Measurements from ENCODE around the gene METTL16.
A peak's percentile ranks its signal among the peaks of the same experiment; 100 is the strongest.

The METTL16 gene

DNA sequence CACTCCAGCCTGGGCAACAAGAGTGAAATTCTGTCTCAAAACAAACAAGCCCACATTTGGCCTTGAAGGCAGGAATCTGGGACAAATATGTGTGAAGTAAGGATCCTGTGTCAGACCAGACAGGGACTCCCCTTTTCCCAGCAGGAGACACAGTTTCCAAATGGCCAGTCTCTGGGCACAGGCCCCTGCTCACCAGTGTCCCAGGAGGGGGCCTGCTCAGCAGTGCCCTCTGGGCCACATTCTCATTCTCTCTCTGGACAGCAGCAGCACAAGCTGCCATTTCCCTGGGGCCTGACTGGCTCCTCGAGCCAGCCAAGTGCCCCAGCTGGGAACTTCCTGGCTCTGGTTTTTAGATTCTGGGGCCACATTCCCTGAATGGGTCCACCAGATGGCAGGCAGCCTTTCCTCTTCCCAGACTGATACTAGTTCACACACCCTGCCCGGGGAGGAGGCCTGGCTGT is 99.1 kb downstream of the METTL16 start:
- no peak for DNase-seq

DNA sequence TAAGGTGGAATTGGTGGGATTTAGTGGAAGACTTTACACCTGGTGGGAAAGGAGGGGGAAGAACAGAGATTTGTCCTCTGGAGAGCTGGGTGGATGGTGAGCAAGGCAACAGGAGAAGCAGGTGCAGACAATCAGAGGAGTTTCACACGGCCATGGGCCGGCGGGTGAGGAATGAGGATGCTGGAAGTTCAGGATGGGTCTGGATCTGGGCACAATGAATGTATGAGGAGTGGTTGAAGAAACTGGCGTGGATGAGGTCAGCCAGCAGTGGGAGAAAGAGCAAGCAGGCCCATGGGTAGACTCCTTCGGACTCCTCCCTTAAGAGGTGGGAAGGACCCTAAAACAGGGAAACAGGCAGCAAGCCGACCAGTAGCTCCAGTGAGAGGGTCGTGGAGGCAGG is 100.7 kb downstream of the METTL16 start:
- DNase-seq, result no peak

DNA sequence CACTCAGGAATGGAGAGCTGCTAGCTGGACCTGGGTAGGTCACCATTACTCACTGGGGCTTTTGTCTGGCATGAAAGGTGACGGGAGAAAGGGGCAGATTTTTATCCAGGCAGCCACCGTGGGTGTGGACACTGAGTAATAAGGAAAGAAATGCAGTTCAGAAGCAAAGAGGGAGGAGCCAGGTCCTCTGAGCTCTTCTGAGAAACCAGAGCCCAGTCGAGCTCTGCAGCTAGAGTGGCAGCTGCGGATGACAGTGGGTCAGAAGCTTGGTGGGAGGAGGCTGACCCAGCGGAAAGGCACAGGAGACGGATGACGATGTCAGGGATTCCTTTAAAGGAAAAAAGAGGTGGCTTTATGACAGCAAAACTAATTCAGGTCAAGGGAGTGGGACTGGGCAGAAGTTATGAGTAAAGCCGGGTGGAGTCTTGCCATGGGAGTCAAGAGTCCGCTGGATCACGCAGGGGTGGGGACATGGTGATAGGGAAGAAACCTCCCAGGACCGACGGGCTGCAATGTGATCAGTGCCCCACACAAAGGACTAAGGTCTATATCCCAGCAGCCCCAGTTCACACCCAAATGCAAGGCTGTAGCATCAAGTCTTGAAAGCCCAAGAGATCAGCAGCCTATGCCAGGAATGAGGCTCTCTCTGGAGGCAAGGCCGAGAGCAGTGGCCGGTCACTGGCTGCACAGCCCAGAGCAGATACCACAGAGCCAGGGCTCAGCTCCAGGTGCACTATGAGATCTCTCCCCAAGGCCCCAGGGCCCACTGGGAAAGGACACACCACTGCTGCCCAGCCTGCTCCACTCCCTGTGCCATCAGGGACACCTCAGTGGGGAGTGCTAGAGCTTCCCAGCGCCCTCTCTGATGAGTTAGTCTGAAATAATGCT is 104.5 kb downstream of the METTL16 start:
- peak in 1 of 5 experiments; percentile 49 for DNase-seq

DNA sequence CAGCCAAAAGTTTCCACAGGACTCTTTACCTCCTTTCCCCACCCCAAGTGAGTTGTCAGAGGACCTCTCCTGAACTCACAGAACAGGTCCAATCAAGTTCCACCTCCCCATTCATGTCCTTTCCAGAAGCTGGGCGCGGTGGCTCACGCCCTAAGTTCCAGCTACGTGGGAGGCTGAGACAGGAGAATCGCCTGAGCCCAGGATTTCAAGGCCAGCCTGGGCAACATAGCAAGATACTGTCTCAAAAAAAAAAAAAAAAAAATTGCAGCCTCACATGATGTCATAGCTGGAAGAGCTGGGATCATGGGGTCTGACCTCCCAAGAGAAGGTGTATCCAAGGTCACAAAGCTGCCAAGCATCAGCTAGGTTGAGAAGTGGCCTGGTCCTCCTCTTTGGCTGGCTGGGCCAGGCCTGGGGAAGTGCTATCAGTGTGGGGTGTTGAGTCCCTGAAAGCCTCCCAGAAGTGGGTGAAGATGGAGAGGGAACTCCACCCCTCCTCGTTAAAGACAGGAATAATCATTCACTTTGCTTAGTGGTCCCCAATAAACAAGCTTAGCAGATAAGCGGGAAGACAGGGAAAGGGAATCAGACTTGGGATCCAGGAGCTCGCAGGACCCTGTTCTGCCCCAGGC is 105.3 kb downstream of the METTL16 start:
- no peak for DNase-seq

DNA sequence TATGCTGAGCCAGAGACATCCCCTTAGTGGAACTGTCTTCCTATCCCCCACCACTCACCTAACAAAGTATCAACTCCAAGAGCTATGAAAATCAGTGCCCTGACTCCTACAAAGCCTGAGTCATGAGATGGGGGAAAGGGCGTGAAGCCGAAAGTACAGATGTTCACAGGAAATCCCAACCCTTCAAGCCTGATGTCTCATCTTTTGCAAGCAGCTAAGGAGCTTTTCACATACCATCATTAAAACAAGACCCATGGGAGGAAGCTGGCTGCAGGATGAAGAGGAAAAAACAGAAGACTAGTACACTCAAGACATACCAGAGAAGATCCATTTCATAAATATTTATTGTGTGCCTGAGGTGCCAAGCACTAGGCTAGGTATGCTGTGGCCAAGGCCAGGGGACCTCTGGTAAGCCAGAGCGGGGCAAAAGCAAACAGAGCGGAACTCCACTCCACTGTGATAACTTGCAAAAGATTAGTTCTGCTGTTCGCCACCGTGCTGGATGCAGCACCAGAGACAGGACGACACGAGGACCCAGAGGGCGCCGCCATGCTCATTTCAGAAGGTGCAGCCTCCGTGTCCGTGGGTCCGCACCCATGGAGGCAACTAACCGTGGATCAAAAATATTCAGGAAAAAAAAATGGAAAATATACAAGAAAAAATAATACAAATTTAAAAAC is 106.3 kb downstream of the METTL16 start:
- no peak for DNase-seq

DNA sequence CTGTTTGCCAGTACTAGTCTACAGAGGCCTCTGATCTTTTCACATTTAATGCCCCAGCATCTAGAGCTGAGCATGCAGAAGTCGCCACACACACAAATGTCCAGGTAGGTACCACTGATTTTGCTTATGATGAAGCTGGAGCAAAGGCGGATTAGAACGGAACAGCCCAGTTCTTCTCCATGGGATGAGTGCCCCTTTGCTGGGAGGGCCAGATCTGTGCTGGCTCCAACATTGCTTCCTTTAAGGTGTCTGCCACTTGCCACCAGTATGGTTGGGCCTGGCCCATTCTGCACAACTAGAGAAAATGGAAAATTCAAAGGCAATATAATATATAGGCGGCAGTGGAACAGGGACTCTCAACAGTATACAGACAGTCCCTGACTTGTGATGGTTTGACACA is 108.6 kb downstream of the METTL16 start:
- DNase-seq, result no peak

DNA sequence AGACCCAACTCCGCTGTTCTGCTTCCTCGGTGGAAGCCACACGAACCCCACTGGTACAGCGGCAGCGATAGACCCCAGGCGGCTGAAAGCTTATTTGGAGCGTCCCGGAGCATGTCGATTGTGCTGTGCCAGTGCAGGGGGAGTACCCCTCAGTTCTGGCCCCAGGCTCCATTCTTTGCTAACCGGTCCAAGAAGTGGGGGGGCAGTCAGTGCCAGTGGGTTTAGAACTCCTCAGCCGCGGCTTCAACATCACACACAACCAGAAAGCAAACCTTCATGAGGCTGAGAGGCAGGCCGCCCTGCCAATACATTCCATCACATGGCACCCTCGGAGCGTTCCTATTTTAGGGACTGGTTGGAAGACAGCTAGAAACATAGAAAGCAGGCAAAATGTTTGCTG is 109.1 kb downstream of the METTL16 start:
- peak in 1 of 5 experiments; percentile 24 for DNase-seq

DNA sequence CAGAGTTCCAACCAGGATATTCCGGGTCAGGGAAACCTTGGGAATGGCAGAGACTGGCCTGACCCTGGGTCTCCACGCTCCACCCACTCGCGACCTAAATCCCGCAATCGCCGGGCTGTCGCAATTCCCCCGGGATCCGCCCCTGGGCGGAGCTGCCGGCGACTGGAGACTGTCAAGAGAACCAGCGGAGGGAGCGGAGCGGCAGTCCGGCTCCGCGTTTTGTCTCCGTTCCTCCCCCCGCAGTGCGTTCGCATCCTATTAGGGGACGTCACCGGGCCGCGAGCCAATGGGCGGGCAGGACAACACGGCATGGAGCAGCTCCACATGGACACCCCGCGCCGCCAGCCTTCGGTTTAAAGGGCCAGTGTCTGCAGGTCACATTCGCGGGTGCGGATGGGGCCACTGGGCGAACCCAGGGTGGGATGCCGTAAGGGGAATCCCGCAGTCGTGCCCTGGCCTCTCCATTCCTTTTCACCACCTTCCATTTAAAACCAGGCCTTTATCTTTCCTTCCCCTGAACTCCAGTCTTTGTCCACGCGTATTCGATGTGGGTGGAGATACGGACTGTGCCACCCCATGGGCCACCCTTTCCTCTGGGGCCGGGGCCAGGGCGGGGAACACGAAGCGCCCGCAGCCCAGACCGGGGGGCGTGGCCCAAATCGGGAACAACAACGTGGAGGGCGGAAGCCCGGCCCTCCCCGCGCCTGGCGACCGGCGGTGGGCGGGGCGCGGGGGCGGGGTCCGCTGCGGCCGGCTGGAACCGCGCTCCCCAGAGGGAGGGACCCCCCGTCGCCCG is 110.1 kb downstream of the METTL16 start:
- peak; percentile 98 to 100 (median 100) for DNase-seq

DNA sequence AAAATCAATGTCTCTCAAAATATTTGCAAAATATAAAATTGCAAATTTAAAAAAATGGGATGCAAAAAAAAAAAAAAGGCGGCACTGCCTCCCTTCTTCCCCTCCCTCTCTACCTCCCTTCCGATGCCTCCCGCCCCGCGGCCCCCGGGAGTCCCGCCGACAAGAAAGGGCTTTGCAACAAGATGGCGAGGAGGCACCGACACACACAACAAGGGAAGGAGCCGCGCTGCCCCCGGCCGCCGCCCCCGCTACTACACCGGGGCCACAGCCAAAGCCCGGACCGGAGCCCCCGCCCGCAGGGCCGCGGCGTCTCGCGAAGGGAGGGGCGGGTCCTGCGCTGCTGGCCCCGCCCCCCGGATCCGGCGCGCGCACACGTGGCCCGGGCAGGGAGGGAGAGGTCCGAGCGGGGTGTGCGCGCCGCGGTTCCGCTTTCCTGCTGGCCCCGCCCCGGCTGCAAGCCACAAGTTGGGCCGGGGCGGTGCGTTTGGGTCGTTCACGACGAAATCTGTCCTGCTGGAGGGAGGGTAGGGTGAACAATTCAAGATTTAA is 110.7 kb downstream of the METTL16 start, which contains the start of gene MNT:
Gene MNT (minus strand): TSS at position 184 of the 549 bp plus-strand sequence. CDS start 348 bp downstream, outside the sequence.
- DNase-seq, result peak; percentile 90 to 97 (median 93)

DNA sequence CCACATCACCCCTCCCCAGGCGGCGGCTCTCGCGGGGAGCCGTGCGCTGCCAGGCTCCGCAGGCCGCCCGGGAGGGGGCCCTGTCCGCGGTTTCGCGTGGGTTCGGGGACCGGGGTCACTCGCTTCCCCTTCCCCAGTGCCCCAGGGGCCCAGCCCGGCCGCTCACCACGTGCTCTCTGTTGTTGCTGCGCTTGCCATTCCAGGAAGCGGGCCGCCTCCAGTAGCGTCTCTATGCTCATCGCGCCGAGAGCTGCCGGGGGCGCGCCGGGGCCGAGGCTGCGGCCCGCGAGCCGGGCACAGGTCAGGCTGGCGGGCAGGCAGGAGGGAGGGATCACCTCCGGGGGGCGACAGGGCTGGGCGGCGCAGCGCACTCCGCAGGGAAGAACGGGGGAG is 111.2 kb downstream of the METTL16 start:
- peak in 4 of 5 experiments; percentile 38 to 76 (median 43) for DNase-seq

DNA sequence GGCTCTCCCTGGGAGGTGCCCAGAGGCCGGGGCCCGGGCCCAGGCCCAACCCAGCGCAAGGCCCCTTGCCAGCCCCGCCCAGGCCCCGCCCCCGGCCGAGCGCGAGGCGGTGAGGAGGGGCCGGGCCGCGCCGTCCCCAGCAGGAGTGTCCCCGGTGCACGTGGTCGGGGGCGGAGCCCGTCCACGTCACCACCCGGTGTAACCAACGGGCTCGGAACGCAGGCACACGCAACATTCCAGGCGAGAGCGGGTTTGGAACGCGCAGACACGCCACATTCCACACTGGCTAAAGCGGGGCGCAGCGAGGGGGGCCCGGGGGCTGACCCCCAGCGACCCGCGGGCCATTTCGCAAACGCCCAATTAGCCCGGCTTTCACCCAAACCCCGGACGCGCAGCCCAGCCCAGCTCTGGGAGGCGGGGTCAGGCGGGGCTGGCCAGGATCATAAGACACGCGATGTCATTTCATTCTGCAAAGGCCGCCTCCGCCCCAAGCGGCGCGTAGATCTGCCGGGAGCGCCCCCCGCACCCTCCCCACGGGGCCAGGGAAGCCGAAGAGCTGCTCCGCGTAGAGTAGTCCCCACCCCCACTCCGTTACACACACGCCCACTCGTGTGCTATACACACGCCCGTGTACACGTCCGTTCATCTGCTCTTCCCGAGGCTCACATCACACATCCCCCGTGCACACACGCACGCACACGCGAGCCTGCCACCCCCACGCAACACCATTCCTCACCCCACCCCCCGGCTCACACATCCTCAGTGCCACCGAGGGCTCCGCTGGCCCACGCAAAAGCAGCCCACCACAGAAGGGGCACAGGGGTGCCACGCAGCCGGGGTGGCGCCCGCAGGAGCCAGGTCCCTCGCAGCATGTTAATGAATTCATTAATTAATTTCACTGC is 111.9 kb downstream of the METTL16 start:
- DNase-seq, result peak; percentile 84 to 97 (median 92)

DNA sequence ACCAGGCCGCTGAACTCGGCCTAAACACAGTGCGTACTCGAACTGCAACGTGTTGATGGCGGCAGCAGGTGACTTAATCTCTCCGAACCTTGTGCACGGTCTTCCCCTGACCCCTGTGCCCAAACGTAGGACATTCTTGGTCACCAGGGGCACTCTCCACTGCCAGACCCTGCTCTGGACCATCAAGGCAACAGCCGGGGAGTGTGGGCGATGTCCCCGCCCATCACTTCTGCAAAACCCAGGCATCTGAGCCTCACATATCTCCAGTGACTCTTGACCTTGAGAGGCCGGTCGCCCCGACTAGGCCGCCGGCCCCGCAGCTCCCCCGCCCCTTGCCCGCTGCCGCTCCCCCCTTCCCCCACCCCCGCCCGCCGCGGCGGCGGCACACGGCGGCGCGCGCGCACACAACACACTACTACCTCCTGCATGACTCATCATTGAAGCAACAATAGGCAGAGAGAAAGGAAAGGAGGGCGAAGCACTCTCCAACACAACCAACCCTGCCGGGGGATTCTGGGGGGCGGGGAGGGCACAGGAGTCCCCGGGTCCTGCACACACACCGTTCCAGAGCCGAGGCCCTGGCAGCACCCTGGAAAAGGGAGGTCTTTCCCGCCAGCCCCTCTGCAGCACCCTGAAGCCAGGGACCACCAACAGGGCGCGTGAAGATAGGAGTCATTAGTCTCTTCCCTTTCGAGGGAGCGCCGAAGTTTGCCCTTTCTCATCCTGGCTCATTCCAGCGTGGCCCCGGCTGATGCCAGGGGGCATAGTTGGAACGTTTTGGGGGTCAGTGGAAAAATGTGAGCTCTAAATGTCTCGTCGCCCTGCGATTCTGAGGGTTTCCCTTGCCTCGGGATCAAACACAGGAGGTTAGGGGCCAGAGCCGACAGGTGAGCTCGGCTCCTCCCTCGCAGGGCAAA is 112.8 kb downstream of the METTL16 start:
- peak in 4 of 5 experiments; percentile 36 to 86 (median 44) for DNase-seq

DNA sequence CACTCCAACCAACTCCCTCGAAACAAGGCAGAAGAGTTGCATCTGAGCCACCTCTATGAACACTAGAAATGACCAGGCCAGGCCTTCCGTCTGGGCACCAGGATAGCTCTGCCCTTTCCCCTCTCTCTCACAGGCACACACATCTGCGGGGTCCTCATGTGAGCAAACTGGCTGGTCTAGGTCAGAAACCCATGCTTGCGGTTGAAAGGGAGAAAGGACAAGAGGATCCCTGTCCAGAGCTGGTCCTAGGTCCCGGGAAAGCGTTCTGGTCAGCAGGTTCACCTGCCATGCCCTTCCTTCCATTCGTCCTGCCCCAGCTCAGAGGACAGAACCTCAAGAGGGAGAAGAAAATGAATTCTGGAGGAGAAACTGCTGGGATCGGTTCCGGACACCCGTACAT is 113.5 kb downstream of the METTL16 start:
- no peak for DNase-seq

DNA sequence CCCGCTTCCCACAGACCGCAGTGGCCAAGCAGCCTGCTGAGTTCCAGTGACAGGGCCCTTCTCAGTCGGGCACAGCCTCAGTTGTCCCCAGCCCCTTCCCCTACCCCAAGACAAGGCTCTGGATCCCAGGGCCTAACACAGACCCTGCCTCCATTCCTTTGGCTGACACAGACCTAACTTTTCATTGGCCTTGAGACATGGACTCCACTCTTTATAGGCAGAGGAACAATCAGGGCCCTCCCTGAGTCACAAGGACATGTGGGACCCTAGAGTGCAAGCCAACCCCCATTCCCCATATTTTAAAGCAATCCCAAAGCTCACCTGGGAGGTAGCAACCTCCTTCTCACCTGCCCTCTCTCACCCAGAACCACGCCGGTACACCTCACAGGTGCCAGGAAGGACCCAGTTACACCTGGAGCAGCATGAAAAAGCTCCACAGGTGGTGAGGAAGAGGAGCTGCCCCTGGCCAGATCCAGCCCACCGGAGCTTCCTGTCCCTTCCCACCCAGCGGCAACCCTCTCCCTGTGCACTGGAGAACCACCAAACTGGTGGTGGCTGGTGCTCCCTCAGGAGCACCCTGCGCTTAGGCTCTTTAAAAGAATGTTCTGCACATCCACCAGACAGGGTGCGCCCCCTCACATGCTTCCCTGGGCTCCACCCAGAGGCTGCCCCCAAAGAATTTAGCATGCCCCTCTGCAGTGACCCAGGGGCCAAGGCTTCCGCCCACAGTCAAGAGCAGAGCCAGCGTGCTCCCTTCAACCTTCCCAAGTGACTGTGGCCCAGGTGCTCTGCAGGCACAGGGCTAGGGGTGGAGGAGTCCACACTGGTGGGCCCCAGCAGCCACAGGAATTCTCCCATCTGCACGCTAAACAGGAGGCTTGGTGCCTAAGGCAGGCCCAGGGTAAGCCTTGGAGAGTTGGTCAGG is 114.2 kb downstream of the METTL16 start:
- no peak for DNase-seq

DNA sequence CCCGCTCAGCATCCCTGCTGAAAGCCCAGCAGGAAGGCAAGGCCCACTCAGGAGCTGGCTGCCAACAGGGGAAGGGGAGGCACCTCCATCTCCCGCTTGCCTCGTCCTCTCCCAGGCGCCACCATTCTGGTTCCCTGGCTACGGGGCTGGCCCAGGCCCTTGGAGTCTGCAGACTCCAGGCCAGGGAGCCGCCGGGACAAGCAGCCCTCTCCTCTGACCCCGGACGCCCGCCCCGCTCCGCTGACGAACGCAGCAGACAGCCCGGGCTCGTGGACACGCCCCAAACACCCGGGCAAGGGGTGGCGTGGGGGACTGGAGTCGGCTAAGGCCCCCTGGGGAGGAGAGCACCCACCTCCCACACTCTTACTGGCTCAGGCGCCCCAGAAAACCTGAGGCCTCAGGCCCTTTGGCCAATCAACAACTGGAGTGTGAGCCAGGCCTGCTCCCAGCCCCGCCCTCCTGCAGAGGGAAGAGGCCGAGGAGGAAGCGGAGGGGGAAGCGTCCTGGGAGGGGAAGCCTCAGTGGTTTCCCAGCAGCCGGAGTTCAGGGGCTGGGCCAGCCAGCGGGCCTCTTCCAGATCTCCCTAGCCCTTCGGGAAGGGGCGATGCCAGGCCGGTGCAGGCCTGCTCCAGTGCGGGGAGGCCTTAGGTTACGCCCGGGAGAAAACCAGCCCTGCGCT is 115.0 kb downstream of the METTL16 start:
- DNase-seq, result peak in 2 of 5 experiments; percentile 16 to 49

DNA sequence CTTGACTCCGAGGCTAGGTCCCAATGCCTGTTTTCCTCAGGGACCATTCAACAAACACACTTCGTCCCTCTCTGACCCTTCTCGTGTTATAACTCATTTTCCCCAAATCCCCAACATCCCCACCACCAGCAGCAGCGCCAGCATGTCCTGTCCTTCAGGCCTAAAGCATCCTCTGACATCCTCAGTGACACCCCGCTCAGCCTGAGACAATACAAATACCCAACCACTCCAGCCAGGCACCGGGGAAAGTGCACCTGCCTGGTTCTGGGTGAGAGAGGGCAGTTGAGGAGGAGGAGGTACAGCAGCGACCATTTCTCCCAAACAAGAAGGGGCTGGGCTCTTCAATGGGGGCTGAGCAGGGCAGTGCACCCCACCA is 115.5 kb downstream of the METTL16 start:
- no peak for DNase-seq

DNA sequence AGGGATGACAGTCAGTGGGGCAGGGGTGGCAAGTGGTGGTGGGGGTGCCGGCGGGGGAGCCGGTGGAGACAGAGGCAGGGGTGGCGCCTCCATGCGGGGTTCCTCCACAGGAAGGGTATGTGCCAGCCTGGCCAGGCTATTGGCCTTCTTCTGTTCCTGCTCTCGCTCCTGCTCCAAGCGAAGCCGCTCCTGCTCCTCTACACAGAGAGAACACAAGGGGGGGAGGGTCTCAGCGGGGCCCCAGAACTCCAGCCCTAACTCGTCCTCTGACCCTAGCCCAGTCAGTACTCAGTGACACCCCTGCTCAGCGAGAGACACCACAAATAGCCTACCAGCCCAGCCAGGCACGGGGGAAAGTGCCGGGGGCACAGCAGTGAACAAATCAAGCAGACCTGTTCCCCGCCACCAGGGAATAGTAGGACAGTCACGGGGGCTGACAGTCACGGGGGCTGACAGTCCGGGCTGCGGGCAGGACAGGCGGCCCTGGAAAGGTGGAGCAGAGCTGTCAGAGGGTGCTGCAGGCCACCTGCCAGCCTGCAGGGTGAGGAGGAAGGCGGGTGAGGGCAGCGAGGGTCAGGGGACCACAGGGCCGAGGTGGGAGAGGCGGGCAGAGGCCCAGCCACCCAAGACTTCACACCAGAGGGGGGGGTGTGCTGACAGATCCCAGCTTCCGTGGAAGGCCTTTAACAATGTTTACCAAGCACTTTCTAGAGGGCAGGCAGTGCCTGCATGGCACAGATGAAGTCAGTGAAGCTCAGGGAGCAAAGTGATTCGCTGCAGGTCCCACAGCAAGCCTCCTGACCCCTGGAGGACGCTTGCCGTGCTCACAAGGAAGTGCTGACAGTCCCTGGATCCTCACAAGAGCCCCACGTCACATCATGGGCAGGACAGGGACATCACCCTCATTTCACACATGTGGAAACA is 116.2 kb downstream of the METTL16 start:
- DNase-seq, result no peak

Data from T-helper 2 cell (primary cell).